ENCODE measurements around the gene RASA1. TPM values are rescaled to one million over a fixed set of nuclear protein-coding genes. Genes with fewer than 3 reads are reported as not detected.

RASA1 gene
- total RNA-seq, 2 donors from 2014 or later: 50.9 to 63.0 TPM

GRCh38 chr5:87300176-87300575, 32.5 kb downstream of the RASA1 start:
- Histone ChIP-seq H3K27me3 (ENCODE audit: control insufficient read depth, insufficient read depth, low read length, poor library complexity, severe bottlenecking) (no peaks in the 10 kb centered on the region), H3K4me3 (ENCODE audit: low read length) (no peak overlapping the region), H3K4me1 (ENCODE audit: control insufficient read depth, insufficient read depth, low read length) (peaks cover 6% of the 10 kb centered on the region), H3K9ac (ENCODE audit: extremely low read depth, low read length, poor library complexity, severe bottlenecking) (no peak overlapping the region), H3K36me3 (ENCODE audit: control insufficient read depth, insufficient read depth, low read length) (peaks cover 16% of the 10 kb centered on the region), H3K27ac (ENCODE audit: low read depth, low read length) (no peak overlapping the region), H3K9me3 (ENCODE audit: control insufficient read depth, low read length) (no peaks in the 10 kb centered on the region)
- Mint-ChIP-seq H3K27me3 (ENCODE audit: insufficient read depth) (no peaks in the 10 kb centered on the region), H3K4me3 (no peak overlapping the region), H3K4me1 (peaks cover 17% of the 10 kb centered on the region), H3K9me3 (no peaks in the 10 kb centered on the region), H3K36me3 (ENCODE audit: low read depth) (peaks cover 23% of the 10 kb centered on the region), H3K27ac (no peak overlapping the region)
- TF ChIP-seq CTCF (conservative IDR thresholded peaks at IDR 0.05): no peak
- no peak for DNase-seq
- WGBS, 2 experiments (ENCODE audit: insufficient coverage in 1 of 2, insufficient read length in 1 of 2): 88 to 100% methylated on average over 1 to 5 of the region's 6 CpGs

- no peak for DNase-seq
- Mint-ChIP-seq H3K4me3 (no peak overlapping the region), H3K27ac (no peak overlapping the region), H3K36me3 (ENCODE audit: low read depth) (peaks cover 28% of the 10 kb centered on the region), H3K4me1 (peaks cover 17% of the 10 kb centered on the region), H3K27me3 (ENCODE audit: insufficient read depth) (no peaks in the 10 kb centered on the region), H3K9me3 (peaks cover 3% of the 10 kb centered on the region)
- WGBS, 2 experiments (ENCODE audit: insufficient coverage in 1 of 2, insufficient read length in 1 of 2): 92 to 98% methylated on average over 2 of the region's 2 CpGs
- Histone ChIP-seq H3K4me1 (ENCODE audit: control insufficient read depth, insufficient read depth, low read length) (peaks cover 6% of the 10 kb centered on the region), H3K27me3 (ENCODE audit: control insufficient read depth, insufficient read depth, low read length, poor library complexity, severe bottlenecking) (no peaks in the 10 kb centered on the region), H3K9me3 (ENCODE audit: control insufficient read depth, low read length) (peaks cover 1% of the 10 kb centered on the region), H3K9ac (ENCODE audit: extremely low read depth, low read length, poor library complexity, severe bottlenecking) (no peak overlapping the region), H3K36me3 (ENCODE audit: control insufficient read depth, insufficient read depth, low read length) (peaks cover 21% of the 10 kb centered on the region), H3K27ac (ENCODE audit: low read depth, low read length) (no peak overlapping the region), H3K4me3 (ENCODE audit: low read length) (no peak overlapping the region)
- no peak for TF ChIP-seq CTCF (conservative IDR thresholded peaks at IDR 0.05)
These were observed 33.1 kb downstream of the RASA1 start for GRCh38 chr5:87300744-87301143.

GRCh38 chr5:87302061-87302460, 34.4 kb downstream of the RASA1 start:
- H3K27ac Mint-ChIP-seq: no peak overlapping the region
- peaks cover 8% of the 10 kb centered on the region for H3K4me1 Mint-ChIP-seq
- no peak overlapping the region for H3K27ac ChIP-seq (ENCODE audit: low read depth, low read length)
- H3K4me3 ChIP-seq (ENCODE audit: low read length): no peak overlapping the region
- peaks cover 28% of the 10 kb centered on the region for H3K36me3 ChIP-seq (ENCODE audit: control insufficient read depth, insufficient read depth, low read length)
- peaks cover 8% of the 10 kb centered on the region for H3K9me3 ChIP-seq (ENCODE audit: control insufficient read depth, low read length)
- H3K27me3 ChIP-seq (ENCODE audit: control insufficient read depth, insufficient read depth, low read length, poor library complexity, severe bottlenecking): no peaks in the 10 kb centered on the region
- no peaks in the 10 kb centered on the region for H3K27me3 Mint-ChIP-seq (ENCODE audit: insufficient read depth)
- H3K4me1 ChIP-seq (ENCODE audit: control insufficient read depth, insufficient read depth, low read length): peaks cover 6% of the 10 kb centered on the region
- H3K36me3 Mint-ChIP-seq (ENCODE audit: low read depth): peaks cover 39% of the 10 kb centered on the region
- TF ChIP-seq CTCF (conservative IDR thresholded peaks at IDR 0.05): no peak
- H3K9me3 Mint-ChIP-seq: peaks cover 13% of the 10 kb centered on the region
- no peak overlapping the region for H3K4me3 Mint-ChIP-seq
- no peak overlapping the region for H3K9ac ChIP-seq (ENCODE audit: extremely low read depth, low read length, poor library complexity, severe bottlenecking)
- DNase-seq: no peak
